ENCODE results near the gene EDEM1. TPM values are rescaled to one million over a fixed set of nuclear protein-coding genes. Genes with fewer than 3 reads are reported as not detected.

Gene EDEM1
- total and polyA plus RNA-seq, 10 of the 15 experiments (the other 5 are each of a cell fraction or from before 2014, with no cell fraction given) = 18.9 to 138 (median 57.5) TPM

DNA sequence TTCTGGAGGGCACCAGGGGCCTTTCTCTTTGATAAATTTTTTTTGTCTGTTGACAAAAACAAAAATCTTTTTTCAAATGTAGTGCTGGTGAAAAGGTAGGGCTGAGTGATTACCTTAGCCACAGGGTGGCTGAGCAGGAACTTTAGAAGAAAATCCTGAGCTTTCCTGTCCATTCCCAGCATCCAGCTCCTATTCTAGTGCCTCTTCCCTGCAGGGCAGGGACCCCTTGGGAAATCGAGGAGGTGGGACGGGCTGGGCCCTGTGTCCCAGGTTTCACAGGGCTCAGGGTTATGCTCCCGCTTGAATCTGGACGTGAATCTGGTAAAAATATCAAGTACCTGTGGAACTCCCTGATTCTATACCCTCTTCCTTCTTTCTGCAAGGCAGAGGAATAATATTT is 31.7 kb downstream of the EDEM1 start:
- no peak overlapping the region for H2AFZ ChIP-seq (ENCODE audit: control insufficient read depth, low read depth, low read length)
- H3K27me3 ChIP-seq (replicated peaks in 1 of 2; ENCODE audit: control insufficient read depth in 2 of 2, insufficient read depth in 2 of 2, low read length in 1 of 2) = no peaks in the 10 kb centered on the region
- ChIA-PET CTCF (interaction anchor here (0.6 to 1.6 kb wide), 3 partner anchors 14 to 590 kb away, joined by 3 read pairs; no protein-coding TSS in a partner anchor), SMC1A (ENCODE audit: uncharacterized antibody, unreplicated experiment) (interaction anchor here (1.0 to 1.6 kb wide), 4 partner anchors 8 to 96 kb away, joined by 3 to 5 read pairs (median 4); no protein-coding TSS in a partner anchor), POLR2A (no interaction called here), RAD21 (ENCODE audit: unreplicated experiment) (interaction anchor here (1.5 kb wide), 1 partner anchor 22 kb away, joined by 4 read pairs; no protein-coding TSS in a partner anchor)
- no peak for ATAC-seq
- no peak overlapping the region for H3K4me2 ChIP-seq (ENCODE audit: control insufficient read depth, insufficient read depth)
- no peak overlapping the region for H3K9ac ChIP-seq (ENCODE audit: control insufficient read depth, insufficient read depth, low read length)
- H4K20me1 ChIP-seq (ENCODE audit: control insufficient read depth, insufficient read depth) = no peaks in the 10 kb centered on the region; the same call in 1 of the 2 replicates
- TF ChIP-seq FOS (IDR thresholded peaks at IDR 0.05; ENCODE audit: borderline replicate concordance, extremely low read depth, insufficient read length) (no peak), HDAC6 (IDR thresholded peaks at IDR 0.05; ENCODE audit: unreplicated experiment) (no peak), YBX1 (IDR thresholded peaks at IDR 0.05) (no peak), ATF7 (IDR thresholded peaks at IDR 0.05; ENCODE audit: low read depth) (no peak), TCF3 (IDR thresholded peaks at IDR 0.05; ENCODE audit: borderline replicate concordance, insufficient read depth, low read depth, low read length) (no peak), LARP7 (IDR thresholded peaks at IDR 0.05) (no peak), SP1 (IDR thresholded peaks at IDR 0.05; ENCODE audit: low read depth, low read length) (no peak), PML (IDR thresholded peaks at IDR 0.05; ENCODE audit: low read length) (no peak), RCOR1 (conservative IDR thresholded peaks at IDR 0.05; ENCODE audit: low read depth, low read length) (no peak), ASH2L (IDR thresholded peaks at IDR 0.05; ENCODE audit: borderline replicate concordance, low read depth) (no peak), CEBPB (IDR thresholded peaks at IDR 0.05; ENCODE audit: borderline replicate concordance in 1 of 2, low read depth in 2 of 2, low read length in 2 of 2) (no peak), ETV6 (conservative IDR thresholded peaks at IDR 0.05 in 1 of 2, IDR thresholded peaks at IDR 0.05 in 1 of 2; ENCODE audit: borderline replicate concordance in 1 of 2, low read depth in 1 of 2) (no peak)
- TF ChIP-seq, protein P1, sequence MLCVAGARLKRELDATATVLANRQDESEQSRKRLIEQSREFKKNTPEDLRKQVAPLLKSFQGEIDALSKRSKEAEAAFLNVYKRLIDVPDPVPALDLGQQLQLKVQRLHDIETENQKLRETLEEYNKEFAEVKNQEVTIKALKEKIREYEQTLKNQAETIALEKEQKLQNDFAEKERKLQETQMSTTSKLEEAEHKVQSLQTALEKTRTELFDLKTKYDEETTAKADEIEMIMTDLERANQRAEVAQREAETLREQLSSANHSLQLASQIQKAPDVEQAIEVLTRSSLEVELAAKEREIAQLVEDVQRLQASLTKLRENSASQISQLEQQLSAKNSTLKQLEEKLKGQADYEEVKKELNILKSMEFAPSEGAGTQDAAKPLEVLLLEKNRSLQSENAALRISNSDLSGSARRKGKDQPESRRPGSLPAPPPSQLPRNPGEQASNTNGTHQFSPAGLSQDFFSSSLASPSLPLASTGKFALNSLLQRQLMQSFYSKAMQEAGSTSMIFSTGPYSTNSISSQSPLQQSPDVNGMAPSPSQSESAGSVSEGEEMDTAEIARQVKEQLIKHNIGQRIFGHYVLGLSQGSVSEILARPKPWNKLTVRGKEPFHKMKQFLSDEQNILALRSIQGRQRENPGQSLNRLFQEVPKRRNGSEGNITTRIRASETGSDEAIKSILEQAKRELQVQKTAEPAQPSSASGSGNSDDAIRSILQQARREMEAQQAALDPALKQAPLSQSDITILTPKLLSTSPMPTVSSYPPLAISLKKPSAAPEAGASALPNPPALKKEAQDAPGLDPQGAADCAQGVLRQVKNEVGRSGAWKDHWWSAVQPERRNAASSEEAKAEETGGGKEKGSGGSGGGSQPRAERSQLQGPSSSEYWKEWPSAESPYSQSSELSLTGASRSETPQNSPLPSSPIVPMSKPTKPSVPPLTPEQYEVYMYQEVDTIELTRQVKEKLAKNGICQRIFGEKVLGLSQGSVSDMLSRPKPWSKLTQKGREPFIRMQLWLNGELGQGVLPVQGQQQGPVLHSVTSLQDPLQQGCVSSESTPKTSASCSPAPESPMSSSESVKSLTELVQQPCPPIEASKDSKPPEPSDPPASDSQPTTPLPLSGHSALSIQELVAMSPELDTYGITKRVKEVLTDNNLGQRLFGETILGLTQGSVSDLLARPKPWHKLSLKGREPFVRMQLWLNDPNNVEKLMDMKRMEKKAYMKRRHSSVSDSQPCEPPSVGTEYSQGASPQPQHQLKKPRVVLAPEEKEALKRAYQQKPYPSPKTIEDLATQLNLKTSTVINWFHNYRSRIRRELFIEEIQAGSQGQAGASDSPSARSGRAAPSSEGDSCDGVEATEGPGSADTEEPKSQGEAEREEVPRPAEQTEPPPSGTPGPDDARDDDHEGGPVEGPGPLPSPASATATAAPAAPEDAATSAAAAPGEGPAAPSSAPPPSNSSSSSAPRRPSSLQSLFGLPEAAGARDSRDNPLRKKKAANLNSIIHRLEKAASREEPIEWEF (IDR thresholded peaks at IDR 0.05; ENCODE audit: insufficient replicate concordance, low read depth, low read length) = no peak
- H3K36me3 ChIP-seq (ENCODE audit: control insufficient read depth in 2 of 2, insufficient read depth in 2 of 2, low read length in 1 of 2) = peaks cover 24 to 56% of the 10 kb centered on the region in 2 experiments
- H3K4me3 ChIP-seq = no peak overlapping the region
- no TSS peak for BruUV-seq (replicated peaks)
- H3K9me3 ChIP-seq (replicated peaks; ENCODE audit: control insufficient read depth, insufficient read depth, low read length) = no peaks in the 10 kb centered on the region
- WGBS (ENCODE audit: insufficient coverage, insufficient replicate concordance, low lambda C conversion rate, missing lambda C conversion rate) = 90% methylated on average over 4 of the region's 4 CpGs
- DNase-seq (ENCODE audit: low read depth, low spot score) = no peak
- H3K4me1 ChIP-seq (ENCODE audit: control insufficient read depth, insufficient read depth, low read length) = no peaks in the 10 kb centered on the region
- H3K79me2 ChIP-seq (ENCODE audit: control insufficient read depth, insufficient read depth, low read length) = no peaks in the 10 kb centered on the region
- in situ Hi-C loops (cut with MboI) = no loop called here
- FAIRE-seq = no peak
- no peak overlapping the region for H3K27ac ChIP-seq (ENCODE audit: control insufficient read depth, insufficient read depth)
- intact Hi-C loops (cut with micrococcal nuclease; ENCODE audit: unreplicated experiment) = no loop called here

All from GM12878 (cell line).